ENCODE measurements around the gene CENPS. TPM values are rescaled to one million over a fixed set of nuclear protein-coding genes. Genes with fewer than 3 reads are reported as not detected.

Gene CENPS
- total RNA-seq, 2 donors from 2014 or later, result 13.2 to 26.6 TPM

- H3K27ac ChIP-seq, result peak within 1 kb of the TSS; percentile 85
- peaks cover 10% of the 10 kb centered on the region for H3K36me3 ChIP-seq
- H3K9ac ChIP-seq (ENCODE audit: low read depth in 2 of 2, low read length in 2 of 2), result peak within 1 kb of the TSS; percentile 77 to 78
- H3K9me3 ChIP-seq, result no peaks in the 10 kb centered on the region
- TF ChIP-seq CTCF (IDR thresholded peaks at IDR 0.05), result no peak
- peak; percentile 99 for DNase-seq
- H3K4me3 ChIP-seq, result peak within 1 kb of the TSS; percentile 76
- H3K4me1 ChIP-seq, result peaks cover 11% of the 10 kb centered on the region
- no peaks in the 10 kb centered on the region for H3K27me3 ChIP-seq
- intact Hi-C loops (cut with DNase I), result no loop called here
Measured at GRCh38 chr1:10398734-10399443, 31.3 kb upstream of the CENPS start, which contains the start of gene PGD. TSS of gene PGD (plus strand) at chr1:10399064. CDS start at chr1:10399118, 54 bp downstream.

GRCh38 chr1:10399444-10399941 lies 30.7 kb upstream of the CENPS start:
- intact Hi-C loops (cut with DNase I), result no loop called here
- H3K4me1 ChIP-seq, result peaks cover 11% of the 10 kb centered on the region
- no peak for TF ChIP-seq CTCF (IDR thresholded peaks at IDR 0.05)

GRCh38 chr1:10400013-10400412 lies 30.2 kb upstream of the CENPS start:
- DNase-seq, result no peak
- H3K27me3 ChIP-seq, result no peaks in the 10 kb centered on the region
- H3K4me1 ChIP-seq, result peaks cover 11% of the 10 kb centered on the region
- peak overlapping the region in 1 of 2 donors; percentile 78 for H3K9ac ChIP-seq (ENCODE audit: low read depth in 2 of 2, low read length in 2 of 2)
- intact Hi-C loops (cut with DNase I), result no loop called here
- peaks cover 20% of the 10 kb centered on the region for H3K36me3 ChIP-seq
- no peaks in the 10 kb centered on the region for H3K9me3 ChIP-seq
- peak overlapping the region; percentile 76 for H3K4me3 ChIP-seq
- no peak for TF ChIP-seq CTCF (IDR thresholded peaks at IDR 0.05)
- peak overlapping the region; percentile 9 for H3K27ac ChIP-seq

More at GRCh38 chr1:10399444-10399941, 30.7 kb upstream of the CENPS start:
- no peak for DNase-seq
- Histone ChIP-seq H3K9me3 (no peaks in the 10 kb centered on the region), H3K4me3 (peak overlapping the region; percentile 76), H3K27ac (peak overlapping the region; percentile 85), H3K36me3 (peaks cover 15% of the 10 kb centered on the region), H3K9ac (ENCODE audit: low read depth in 2 of 2, low read length in 2 of 2) (peak overlapping the region; percentile 77 to 78), H3K27me3 (no peaks in the 10 kb centered on the region)

- no peak for DNase-seq
- no peak overlapping the region for H3K9ac ChIP-seq (ENCODE audit: low read depth in 2 of 2, low read length in 2 of 2)
Measured at GRCh38 chr1:10401281-10401680, 29.0 kb upstream of the CENPS start.

GRCh38 chr1:10402729-10403274 lies 27.4 kb upstream of the CENPS start:
- Histone ChIP-seq H3K9me3 (no peaks in the 10 kb centered on the region), H3K4me3 (no peak overlapping the region), H3K36me3 (peaks cover 20% of the 10 kb centered on the region), H3K4me1 (peaks cover 11% of the 10 kb centered on the region), H3K9ac (ENCODE audit: low read depth in 2 of 2, low read length in 2 of 2) (no peak overlapping the region), H3K27ac (no peak overlapping the region), H3K27me3 (no peaks in the 10 kb centered on the region)
- intact Hi-C loops (cut with DNase I), result no loop called here
- no peak for DNase-seq
- no peak for TF ChIP-seq CTCF (IDR thresholded peaks at IDR 0.05)

More at GRCh38 chr1:10401281-10401680, 29.0 kb upstream of the CENPS start:
- H3K27me3 ChIP-seq, result no peaks in the 10 kb centered on the region
- peaks cover 11% of the 10 kb centered on the region for H3K4me1 ChIP-seq
- no peaks in the 10 kb centered on the region for H3K9me3 ChIP-seq
- intact Hi-C loops (cut with DNase I), result no loop called here
- H3K36me3 ChIP-seq, result peaks cover 20% of the 10 kb centered on the region
- H3K4me3 ChIP-seq, result no peak overlapping the region
- no peak overlapping the region for H3K27ac ChIP-seq
- TF ChIP-seq CTCF (IDR thresholded peaks at IDR 0.05), result no peak
